Smooth muscle cell (in vitro differentiated cells): ENCODE measurements around the gene SETD3. TPM values are rescaled to one million over a fixed set of nuclear protein-coding genes. Genes with fewer than 3 reads are reported as not detected.

ENCODE experiments used
- DNase-seq: peaks from one replicate; lab custom pipeline; 2025; ENCODE audit not compliant: unreplicated experiment; lab: John Stamatoyannopoulos, UW
- H2AFZ ChIP-seq: fragments of 200-600 bp; sonication (generic); 2 replicates; pipeline ENCODE4 v1.6.0; 2016; ENCODE audit warnings: antibody characterized with exemption, low read depth, mild to moderate bottlenecking
- H3F3A ChIP-seq: fragments of 200-600 bp; sonication (generic); 2 replicates; pipeline ENCODE4 v1.6.0; 2017; ENCODE audit warnings: antibody characterized with exemption, low read depth
- H3K27ac ChIP-seq: fragments of 200-600 bp; sonication (generic); 2 replicates; pipeline ENCODE4 v1.5.1; 2016; ENCODE audit warnings: low read depth, mild to moderate bottlenecking
- H3K27me3 ChIP-seq: fragments of 200-600 bp; sonication (generic); 2 replicates; pipeline ENCODE4 v1.6.1; 2016; ENCODE audit warnings: low read depth, mild to moderate bottlenecking
- H3K36me3 ChIP-seq: fragments of 200-600 bp; sonication (generic); 2 replicates; pipeline ENCODE4 v1.5.1; 2016; ENCODE audit warnings: low read depth
- H3K4me1 ChIP-seq: fragments of 200-600 bp; sonication (generic); 2 replicates; pipeline ENCODE4 v1.5.1; 2016; ENCODE audit warnings: low read depth
- H3K4me2 ChIP-seq: fragments of 200-600 bp; sonication (generic); 2 replicates; pipeline ENCODE4 v1.6.0; 2016; ENCODE audit warnings: mild to moderate bottlenecking
- H3K4me3 ChIP-seq: fragments of 200-600 bp; sonication (generic); 2 replicates; pipeline ENCODE4 v1.5.1; 2016; ENCODE audit warnings: mild to moderate bottlenecking
- H3K79me2 ChIP-seq: fragments of 200-600 bp; sonication (generic); 2 replicates; pipeline ENCODE4 v1.6.0; 2016; ENCODE audit warnings: low read depth, mild to moderate bottlenecking
- H3K9ac ChIP-seq: fragments of 200-600 bp; sonication (generic); 2 replicates; pipeline ENCODE4 v1.6.0; 2016; ENCODE audit warnings: low read depth
- H3K9me3 ChIP-seq: fragments of 200-600 bp; sonication (generic); replicated peaks from 2 replicates; pipeline ENCODE4 v1.5.1; 2016; ENCODE audit warnings: low read depth
- H4K20me1 ChIP-seq: fragments of 200-600 bp; sonication (generic); 2 replicates; pipeline ENCODE4 v1.6.0; 2016; ENCODE audit warnings: low read depth
- CTCF ChIP-seq: fragments of 200-600 bp; sonication (generic); IDR thresholded peaks from 2 replicates; pipeline ENCODE4 v1.5.1; 2017; ENCODE audit warnings: borderline replicate concordance, mild to moderate bottlenecking, antibody characterized with exemption; ENCODE audit not compliant: insufficient read depth, poor library complexity, severe bottlenecking
- WGBS: methylation state at CpG from one replicate; pipeline ENCODE4 v1.1.7; 2016; ENCODE audit warnings: low lambda C conversion rate; 5-methylcytosine and 5-hydroxymethylcytosine counted together
- polyA plus RNA-seq: library from polyadenylated mRNA; unstranded; fragments of >200 nt; fragmentation: Nextera tagmentation; extraction: Ambion mirVana; gene quantifications from 2 replicates; pipeline ENCODE4 v1.2.1, GENCODE V29; 2016
- total RNA-seq: library from RNA; depleted of rRNA; stranded (reverse); fragments of >200 nt; gene quantifications from 2 replicates; pipeline ENCODE4 v1.2.3, GENCODE V29; 2014

Gene SETD3
- total and polyA plus RNA-seq, 2 experiments from 2014 or later = 49.2 to 74.9 TPM

- Histone ChIP-seq H3K4me3 (no peak overlapping the region), H3F3A (no peaks in the 10 kb centered on the region), H3K9ac (no peak overlapping the region), H3K27ac (peak overlapping the region; percentile 65), H3K9me3 (no peaks in the 10 kb centered on the region), H3K36me3 (no peaks in the 10 kb centered on the region), H3K4me1 (no peaks in the 10 kb centered on the region), H3K27me3 (no peaks in the 10 kb centered on the region), H3K79me2 (no peaks in the 10 kb centered on the region), H4K20me1 (no peaks in the 10 kb centered on the region), H3K4me2 (peak overlapping the region; percentile 66), H2AFZ (no peak overlapping the region)
- no peak for DNase-seq
- 15% methylated on average over 9 of the region's 9 CpGs for WGBS
- TF ChIP-seq CTCF = no peak
Measured at GRCh38 chr14:99378782-99379214, 101.9 kb downstream of the SETD3 start.

- no peak overlapping the region for H3K4me3 ChIP-seq
- H3K4me1 ChIP-seq = no peaks in the 10 kb centered on the region
- H3K27me3 ChIP-seq = no peaks in the 10 kb centered on the region
- TF ChIP-seq CTCF = no peak
- no peaks in the 10 kb centered on the region for H3K9me3 ChIP-seq
- H3K9ac ChIP-seq = no peak overlapping the region
- H3K4me2 ChIP-seq = no peak overlapping the region
- H3K79me2 ChIP-seq = no peaks in the 10 kb centered on the region
- DNase-seq = no peak
- H3F3A ChIP-seq = no peaks in the 10 kb centered on the region
- H3K36me3 ChIP-seq = no peaks in the 10 kb centered on the region
- H2AFZ ChIP-seq = no peak overlapping the region
- H4K20me1 ChIP-seq = no peaks in the 10 kb centered on the region
- 88% methylated on average over 9 of the region's 9 CpGs for WGBS
- H3K27ac ChIP-seq = peak overlapping the region; percentile 65
Measured at GRCh38 chr14:99377951-99378350, 102.7 kb downstream of the SETD3 start.

DNA sequence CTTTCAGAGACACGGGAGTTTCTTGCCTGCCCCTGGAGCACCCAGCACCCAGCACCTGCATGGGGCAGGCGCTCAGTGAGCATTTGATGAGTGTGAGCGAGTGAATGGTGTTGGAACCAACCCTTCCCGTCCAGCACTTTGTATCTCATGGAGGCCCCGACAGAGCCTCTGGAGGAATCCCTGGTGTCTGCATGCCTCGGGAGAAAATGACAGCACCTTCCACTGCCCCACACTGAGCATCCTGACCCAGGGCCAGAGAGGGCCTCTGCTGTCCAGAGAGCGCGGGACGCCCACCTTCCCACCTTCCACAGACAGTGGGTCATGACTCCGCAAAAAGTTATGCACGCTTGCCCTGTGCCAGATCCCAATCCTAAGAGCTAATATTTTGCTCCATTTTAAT lies 105.7 kb downstream of the SETD3 start:
- Histone ChIP-seq H3K79me2 (no peaks in the 10 kb centered on the region), H3K9ac (no peak overlapping the region), H3K9me3 (no peaks in the 10 kb centered on the region), H3K4me3 (no peak overlapping the region), H3K27ac (no peak overlapping the region), H3K4me1 (no peaks in the 10 kb centered on the region), H2AFZ (no peak overlapping the region), H3F3A (no peaks in the 10 kb centered on the region), H3K36me3 (no peaks in the 10 kb centered on the region), H3K27me3 (no peaks in the 10 kb centered on the region), H4K20me1 (no peaks in the 10 kb centered on the region), H3K4me2 (no peak overlapping the region)
- DNase-seq = no peak
- 86% methylated on average over 11 of the region's 11 CpGs for WGBS
- no peak for TF ChIP-seq CTCF

GRCh38 chr14:99363616-99364290 lies 116.9 kb downstream of the SETD3 start:
- H3K4me1 ChIP-seq = no peaks in the 10 kb centered on the region
- TF ChIP-seq CTCF = no peak
- no peak overlapping the region for H3K27ac ChIP-seq
- no peak overlapping the region for H3K9ac ChIP-seq
- H3K9me3 ChIP-seq = no peaks in the 10 kb centered on the region
- no peaks in the 10 kb centered on the region for H3K36me3 ChIP-seq
- H3K4me3 ChIP-seq = no peak overlapping the region
- no peaks in the 10 kb centered on the region for H3K79me2 ChIP-seq
- no peak for DNase-seq
- no peaks in the 10 kb centered on the region for H4K20me1 ChIP-seq
- no peaks in the 10 kb centered on the region for H3K27me3 ChIP-seq
- H3F3A ChIP-seq = no peaks in the 10 kb centered on the region
- no peak overlapping the region for H2AFZ ChIP-seq
- H3K4me2 ChIP-seq = no peak overlapping the region
- 83% methylated on average over 16 of the region's 16 CpGs for WGBS
